Nephron (organoid): ENCODE results near the gene KDM8.

ENCODE experiments used
- H3K27ac Mint-ChIP-seq, 3 experiments: 2 replicates each; pipeline ENCODE4 v1.8.0; 2020; ENCODE audit warnings: mixed read lengths in 3 of 3, mild to moderate bottlenecking in 2 of 3, moderate library complexity in 1 of 3
- H3K27me3 Mint-ChIP-seq: 2 replicates; pipeline ENCODE4 v1.8.0; 2021; ENCODE audit warnings: low read depth, mild to moderate bottlenecking, moderate library complexity, mixed read lengths
- H3K36me3 Mint-ChIP-seq: 2 replicates; pipeline ENCODE4 v1.8.0; 2020; ENCODE audit warnings: low read depth, mixed read lengths
- H3K4me1 Mint-ChIP-seq: 2 replicates; pipeline ENCODE4 v1.8.0; 2020; ENCODE audit warnings: mixed read lengths
- H3K4me3 Mint-ChIP-seq, 3 experiments: 2 replicates each; pipeline ENCODE4 v1.8.0; 2020; ENCODE audit warnings: mild to moderate bottlenecking in 3 of 3, mixed read lengths in 3 of 3, moderate library complexity in 2 of 3
- H3K9me3 Mint-ChIP-seq: 2 replicates; pipeline ENCODE4 v1.8.0; 2020; ENCODE audit warnings: mixed read lengths
- TF ChIP-seq, protein P1 (sequence below), 3 experiments: fragments of 200-600 bp; sonication (generic); IDR thresholded peaks; one replicate each; pipeline ENCODE4 v1.5.0; 2021; ENCODE audit warnings: antibody characterized with exemption in 3 of 3; ENCODE audit not compliant: unreplicated experiment in 3 of 3

Gene KDM8

DNA sequence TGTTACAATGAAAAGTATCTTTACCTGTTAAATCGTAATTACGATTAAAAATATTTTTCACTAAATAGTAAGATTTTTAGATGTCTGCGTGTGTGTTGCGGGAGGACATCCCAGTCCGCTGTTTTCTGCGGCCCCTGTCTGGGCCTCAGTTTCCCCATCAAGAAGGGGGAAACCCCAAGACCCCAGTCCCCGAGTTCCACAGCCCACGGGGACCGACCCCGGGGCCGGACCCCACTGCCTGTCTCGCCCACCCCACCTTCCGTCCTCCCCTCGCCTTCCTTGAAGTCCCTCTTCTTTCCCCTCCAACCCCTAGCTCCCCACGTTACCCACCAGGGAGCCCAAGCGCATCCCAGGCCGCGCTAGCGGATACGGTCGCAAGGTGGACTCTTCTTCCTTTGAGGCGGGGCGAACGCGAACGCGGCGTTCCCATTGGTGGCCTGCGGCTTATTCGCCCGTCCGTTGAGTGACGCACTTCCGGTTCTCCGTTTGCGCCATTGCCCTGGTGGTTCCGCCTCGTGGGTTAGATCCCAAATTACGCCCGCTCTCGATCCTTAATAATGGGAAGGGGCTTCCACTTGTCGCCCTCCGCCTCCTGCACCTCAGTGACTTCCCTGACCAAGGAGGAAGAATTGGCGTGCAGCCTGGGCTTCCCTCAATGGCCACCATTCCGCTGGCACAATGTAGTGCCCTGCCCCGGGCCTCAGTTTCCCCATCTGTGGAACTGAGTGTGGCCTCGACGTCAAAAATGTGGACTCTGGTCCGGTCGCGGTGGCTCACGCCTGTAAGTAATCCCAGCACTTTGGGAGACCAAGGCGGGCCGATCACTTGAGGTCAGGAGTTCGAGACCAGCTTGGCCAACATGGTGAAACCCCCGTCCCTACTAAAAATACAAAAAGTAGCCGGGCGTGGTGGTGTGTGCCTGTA lies 65.3 kb downstream of the KDM8 start, which contains the start of gene NSMCE1:
NSMCE1 (minus strand) TSS at position 397 of the 924 bp plus-strand sequence. CDS start 11,202 bp downstream, outside the sequence.
- Mint-ChIP-seq H3K9me3 (no peaks in the 10 kb centered on the region), H3K4me1 (no peaks in the 10 kb centered on the region), H3K36me3 (no peaks in the 10 kb centered on the region), H3K27me3 (no peaks in the 10 kb centered on the region), H3K27ac (peak within 1 kb of the TSS; percentile 75 to 96 (median 86)), H3K4me3 (peak within 1 kb of the TSS; percentile 94 to 97 (median 95))
- TF ChIP-seq, protein P1, sequence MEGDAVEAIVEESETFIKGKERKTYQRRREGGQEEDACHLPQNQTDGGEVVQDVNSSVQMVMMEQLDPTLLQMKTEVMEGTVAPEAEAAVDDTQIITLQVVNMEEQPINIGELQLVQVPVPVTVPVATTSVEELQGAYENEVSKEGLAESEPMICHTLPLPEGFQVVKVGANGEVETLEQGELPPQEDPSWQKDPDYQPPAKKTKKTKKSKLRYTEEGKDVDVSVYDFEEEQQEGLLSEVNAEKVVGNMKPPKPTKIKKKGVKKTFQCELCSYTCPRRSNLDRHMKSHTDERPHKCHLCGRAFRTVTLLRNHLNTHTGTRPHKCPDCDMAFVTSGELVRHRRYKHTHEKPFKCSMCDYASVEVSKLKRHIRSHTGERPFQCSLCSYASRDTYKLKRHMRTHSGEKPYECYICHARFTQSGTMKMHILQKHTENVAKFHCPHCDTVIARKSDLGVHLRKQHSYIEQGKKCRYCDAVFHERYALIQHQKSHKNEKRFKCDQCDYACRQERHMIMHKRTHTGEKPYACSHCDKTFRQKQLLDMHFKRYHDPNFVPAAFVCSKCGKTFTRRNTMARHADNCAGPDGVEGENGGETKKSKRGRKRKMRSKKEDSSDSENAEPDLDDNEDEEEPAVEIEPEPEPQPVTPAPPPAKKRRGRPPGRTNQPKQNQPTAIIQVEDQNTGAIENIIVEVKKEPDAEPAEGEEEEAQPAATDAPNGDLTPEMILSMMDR (IDR thresholded peaks at IDR 0.05; ENCODE audit: unreplicated experiment in 3 of 3): no peak

DNA sequence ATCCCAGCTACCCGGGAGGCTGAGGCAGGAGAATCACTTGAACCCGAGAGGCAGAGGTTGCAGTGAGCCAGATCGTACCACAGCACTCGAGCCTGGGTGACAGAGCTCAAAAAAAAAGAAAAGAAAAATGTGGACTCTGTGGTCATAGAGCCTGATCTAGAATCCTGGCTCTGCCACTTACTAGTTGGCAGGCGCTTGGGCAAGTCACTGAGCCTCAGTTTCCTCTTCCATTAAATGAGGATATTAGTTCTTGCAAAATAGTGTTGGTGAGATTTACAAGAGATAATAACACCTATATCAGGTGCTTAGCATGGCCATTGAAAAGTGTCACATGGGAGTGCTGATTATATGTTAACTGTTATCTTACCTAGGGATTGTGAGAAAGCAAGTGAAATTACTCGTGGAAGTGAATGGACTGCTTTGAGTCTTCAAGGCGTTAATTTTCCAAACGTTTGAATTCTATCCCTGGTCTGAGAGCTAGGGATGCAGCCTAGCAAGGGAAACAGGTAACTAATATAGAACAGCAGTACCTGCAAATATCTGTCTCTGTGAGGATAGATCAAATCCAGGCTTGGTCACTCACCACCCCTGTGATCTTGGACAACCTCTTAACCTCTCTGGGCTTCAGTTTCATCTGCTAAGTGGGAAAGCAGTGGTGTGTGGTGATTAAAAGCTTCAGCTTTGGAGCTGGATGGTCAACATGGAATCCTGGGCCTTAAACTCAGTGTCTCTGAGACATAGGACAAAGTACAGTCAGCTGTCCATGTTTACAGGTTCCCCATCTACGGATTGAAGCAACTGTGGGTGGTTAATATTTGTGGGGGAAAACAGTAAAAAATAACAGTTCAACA lies 66.2 kb downstream of the KDM8 start:
- TF ChIP-seq, protein P1 (IDR thresholded peaks at IDR 0.05; ENCODE audit: unreplicated experiment in 3 of 3): no peak
- no peaks in the 10 kb centered on the region for H3K36me3 Mint-ChIP-seq
- H3K4me1 Mint-ChIP-seq: no peaks in the 10 kb centered on the region
- H3K9me3 Mint-ChIP-seq: no peaks in the 10 kb centered on the region
- H3K27ac Mint-ChIP-seq: peak overlapping the region in 1 of 3 experiments; percentile 51
- no peaks in the 10 kb centered on the region for H3K27me3 Mint-ChIP-seq
- peak overlapping the region; percentile 54 to 97 (median 95) for H3K4me3 Mint-ChIP-seq

DNA sequence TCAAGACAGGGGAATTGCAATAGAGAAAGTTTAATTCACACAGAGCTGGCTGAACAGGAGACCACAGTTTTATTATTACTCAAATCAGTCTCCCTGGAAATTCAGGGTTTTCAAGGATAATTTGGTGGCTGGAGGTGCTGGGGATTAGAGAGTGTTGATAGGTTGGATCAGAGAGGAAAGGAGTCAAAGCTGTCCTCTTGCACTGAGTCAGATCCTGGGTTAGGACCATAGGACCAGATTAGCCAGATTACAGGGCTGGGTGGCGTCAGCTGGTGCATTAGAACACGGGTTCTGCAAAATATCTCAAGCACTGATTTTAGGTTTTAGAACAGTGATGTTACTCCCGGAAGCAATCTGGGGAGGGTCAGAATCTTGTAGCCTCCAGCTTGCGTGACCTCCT lies 67.0 kb downstream of the KDM8 start:
- no peaks in the 10 kb centered on the region for H3K9me3 Mint-ChIP-seq
- H3K27ac Mint-ChIP-seq: no peak overlapping the region
- no peaks in the 10 kb centered on the region for H3K4me1 Mint-ChIP-seq
- H3K4me3 Mint-ChIP-seq: peak overlapping the region in 2 of 3 experiments; percentile 33 to 56
- no peaks in the 10 kb centered on the region for H3K36me3 Mint-ChIP-seq
- TF ChIP-seq, protein P1 (IDR thresholded peaks at IDR 0.05; ENCODE audit: unreplicated experiment in 3 of 3): no peak
- no peaks in the 10 kb centered on the region for H3K27me3 Mint-ChIP-seq
